GM23338 (cell line): Measurements from ENCODE around the gene GRIN2A. TPM values are rescaled to one million over a fixed set of nuclear protein-coding genes. Genes with fewer than 3 reads are reported as not detected.

Experiments
- ATAC-seq: fragments of 200-7000 bp; cut with Tn5 transposase; 3 replicates; pipeline ENCODE4 v1.9.1; 2020
- DNase-seq: peaks from one replicate; pipeline ENCODE4 v3.0.0-alpha.2; 2015; ENCODE audit warnings: low spot score
- H2AFZ ChIP-seq: fragments of 200-600 bp; sonication (generic); 2 replicates; pipeline ENCODE4 v1.8.0; 2016; ENCODE audit warnings: antibody characterized with exemption, mild to moderate bottlenecking, moderate library complexity
- H3F3A ChIP-seq: fragments of 200-600 bp; sonication (generic); replicated peaks from 2 replicates; pipeline ENCODE4 v1.8.0; 2017; ENCODE audit warnings: antibody characterized with exemption, mixed run types, low read depth
- H3K27ac ChIP-seq: fragments of 200-600 bp; sonication (generic); 2 replicates; pipeline ENCODE4 v1.6.1; 2016; ENCODE audit warnings: low read depth
- H3K27me3 ChIP-seq: fragments of 200-600 bp; sonication (generic); 2 replicates; pipeline ENCODE4 v1.8.0; 2016; ENCODE audit warnings: mild to moderate bottlenecking, mixed run types, moderate library complexity; ENCODE audit not compliant: insufficient read depth
- H3K36me3 ChIP-seq: fragments of 200-600 bp; sonication (generic); 2 replicates; pipeline ENCODE4 v1.8.0; 2016; ENCODE audit warnings: mild to moderate bottlenecking; ENCODE audit not compliant: insufficient read depth
- H3K4me1 ChIP-seq: fragments of 200-600 bp; sonication (generic); 2 replicates; pipeline ENCODE4 v1.8.0; 2016; ENCODE audit warnings: mild to moderate bottlenecking, moderate library complexity; ENCODE audit not compliant: insufficient read depth
- H3K4me2 ChIP-seq: fragments of 200-600 bp; sonication (generic); 2 replicates; pipeline ENCODE4 v1.7.1; 2017; ENCODE audit warnings: mixed run types
- H3K4me3 ChIP-seq: fragments of 200-600 bp; sonication (generic); 2 replicates; pipeline ENCODE4 v1.6.1; 2016; ENCODE audit warnings: mixed run types
- H3K79me2 ChIP-seq: fragments of 200-600 bp; sonication (generic); replicated peaks from 2 replicates; pipeline ENCODE4 v1.8.0; 2017; ENCODE audit warnings: mild to moderate bottlenecking; ENCODE audit not compliant: insufficient read depth
- H3K9me2 ChIP-seq: fragments of 200-600 bp; sonication (generic); 2 replicates; pipeline ENCODE4 v1.8.0; 2017; ENCODE audit not compliant: insufficient read depth
- H4K20me1 ChIP-seq: fragments of 200-600 bp; sonication (generic); replicated peaks from 2 replicates; pipeline ENCODE4 v1.8.0; 2017; ENCODE audit warnings: mild to moderate bottlenecking; ENCODE audit not compliant: insufficient read depth
- H3K27ac Mint-ChIP-seq: 2 replicates; pipeline ENCODE4 v1.8.0; 2020; ENCODE audit warnings: inconsistent platforms, mild to moderate bottlenecking, moderate library complexity, mixed read lengths
- H3K27me3 Mint-ChIP-seq: 3 replicates; pipeline ENCODE4 v1.8.0; 2022; ENCODE audit warnings: low read depth, mild to moderate bottlenecking, moderate library complexity, mixed read lengths, inconsistent platforms; ENCODE audit not compliant: insufficient read depth, poor library complexity
- H3K36me3 Mint-ChIP-seq: 3 replicates; pipeline ENCODE4 v1.8.0; 2021; ENCODE audit warnings: low read depth, mild to moderate bottlenecking, inconsistent platforms, moderate library complexity, mixed read lengths
- H3K4me1 Mint-ChIP-seq: 3 replicates; pipeline ENCODE4 v1.8.0; 2020; ENCODE audit warnings: mild to moderate bottlenecking, inconsistent platforms, mixed read lengths
- H3K4me3 Mint-ChIP-seq: 3 replicates; pipeline ENCODE4 v1.8.0; 2021; ENCODE audit warnings: moderate library complexity, mild to moderate bottlenecking, inconsistent platforms, mixed read lengths
- H3K9me3 Mint-ChIP-seq: 3 replicates; pipeline ENCODE4 v1.8.0; 2020; ENCODE audit warnings: moderate library complexity, mild to moderate bottlenecking, inconsistent platforms, mixed read lengths
- CREB1 ChIP-seq: fragments of 250-450 bp; sonication (Bioruptor Pico); IDR thresholded peaks from 2 replicates; pipeline ENCODE4 v1.5.0; 2020; ENCODE audit warnings: low read depth, mild to moderate bottlenecking, moderate library complexity
- CTCF ChIP-seq, 2 experiments: fragments of 200-600 bp in 1 of 2; sonication (generic) in 1 of 2; conservative IDR thresholded peaks; 2 replicates each; pipeline versions ENCODE4 v1.5.1 to v1.6.1; 2016 to 2017; ENCODE audit warnings: antibody characterized with exemption in 2 of 2, low read depth in 2 of 2, mild to moderate bottlenecking in 2 of 2, moderate library complexity in 1 of 2
- ETS1 ChIP-seq: IDR thresholded peaks from 2 replicates; pipeline ENCODE4 v1.6.1; 2016; ENCODE audit warnings: antibody characterized with exemption
- EZH2 ChIP-seq: fragments of 200-600 bp; sonication (generic); IDR thresholded peaks from one replicate; pipeline ENCODE4 v1.8.0; 2017; ENCODE audit warnings: antibody characterized with exemption, mild to moderate bottlenecking, low read depth; ENCODE audit not compliant: unreplicated experiment
- EZH2phosphoT487 ChIP-seq: fragments of 200-600 bp; sonication (generic); IDR thresholded peaks from one replicate; pipeline ENCODE4 v1.8.1; 2018; ENCODE audit warnings: antibody characterized with exemption; ENCODE audit not compliant: unreplicated experiment
- JUNB ChIP-seq: IDR thresholded peaks from one replicate; pipeline ENCODE4 v1.6.1; 2016; ENCODE audit warnings: antibody characterized with exemption; ENCODE audit not compliant: unreplicated experiment
- NANOG ChIP-seq: IDR thresholded peaks from 2 replicates; pipeline ENCODE4 v1.6.1; 2016; ENCODE audit warnings: antibody characterized with exemption, borderline replicate concordance
- POLR2AphosphoS5 ChIP-seq: IDR thresholded peaks from 2 replicates; pipeline ENCODE4 v1.6.1; 2016; ENCODE audit warnings: antibody characterized with exemption, low read depth
- REST ChIP-seq: IDR thresholded peaks from one replicate; pipeline ENCODE4 v1.6.1; 2018; ENCODE audit warnings: antibody characterized with exemption; ENCODE audit not compliant: unreplicated experiment
- ZNF114 ChIP-seq: fragments of 250-450 bp; sonication (Bioruptor Pico); IDR thresholded peaks from 2 replicates; pipeline ENCODE4 v1.5.0; 2020; ENCODE audit warnings: mild to moderate bottlenecking, moderate library complexity
- ZNF331 ChIP-seq: fragments of 250-450 bp; sonication (Bioruptor Pico); IDR thresholded peaks from 2 replicates; pipeline ENCODE4 v1.5.0; 2020; ENCODE audit warnings: low read depth, mild to moderate bottlenecking, moderate library complexity
- polyA plus RNA-seq: library from polyadenylated mRNA; unstranded; fragments of >200 nt; fragmentation: Nextera tagmentation; extraction: Ambion mirVana; gene quantifications from 2 replicates; pipeline ENCODE4 v1.2.1, GENCODE V29; 2016
- total RNA-seq: library from RNA; depleted of rRNA; stranded (reverse); fragments of >200 nt; shearing (Covaris generic); gene quantifications from 2 replicates; pipeline ENCODE4 v1.2.3, GENCODE V29; 2014

GRIN2A gene
- total and polyA plus RNA-seq, 2 experiments from 2014 or later: 0.89 to 5.1 TPM

- Histone ChIP-seq H2AFZ (no peak overlapping the region), H3K36me3 (no peaks in the 10 kb centered on the region), H3K27ac (no peak overlapping the region), H3K4me1 (peaks cover 71% of the 10 kb centered on the region), H4K20me1 (no peaks in the 10 kb centered on the region), H3K79me2 (no peaks in the 10 kb centered on the region), H3K27me3 (no peaks in the 10 kb centered on the region), H3K4me3 (no peak overlapping the region), H3K4me2 (no peak overlapping the region), H3F3A (no peaks in the 10 kb centered on the region), H3K9me2 (no peaks in the 10 kb centered on the region)
- Mint-ChIP-seq H3K27ac (no peak overlapping the region), H3K27me3 (peaks cover 20% of the 10 kb centered on the region), H3K9me3 (no peaks in the 10 kb centered on the region), H3K36me3 (no peaks in the 10 kb centered on the region; the same call in 2 of the 3 replicates), H3K4me3 (no peak overlapping the region), H3K4me1 (peaks cover 87% of the 10 kb centered on the region)
- TF ChIP-seq ZNF114 (CRISPR knock-in tag) (no peak), NANOG (no peak), CREB1 (no peak), CTCF (conservative IDR thresholded peaks at IDR 0.05; ENCODE audit: low read depth in 2 of 2) (no peak)
- no peak for ATAC-seq
- no peak for DNase-seq
Measured at GRCh38 chr16:9818702-9819101, 363.5 kb downstream of the GRIN2A start.

- no peak overlapping the region for H3K27ac ChIP-seq
- ATAC-seq (no peak), DNase-seq (no peak)
- Mint-ChIP-seq H3K4me1 (peaks cover 85% of the 10 kb centered on the region), H3K36me3 (no peaks in the 10 kb centered on the region; the same call in 2 of the 3 replicates), H3K4me3 (no peak overlapping the region), H3K27ac (peak overlapping the region; percentile 69), H3K27me3 (peaks cover 11% of the 10 kb centered on the region), H3K9me3 (no peaks in the 10 kb centered on the region)
- peaks cover 72% of the 10 kb centered on the region for H3K4me1 ChIP-seq
- H3F3A ChIP-seq: no peaks in the 10 kb centered on the region
- no peak overlapping the region for H3K4me2 ChIP-seq
- H3K4me3 ChIP-seq: no peak overlapping the region
- no peaks in the 10 kb centered on the region for H3K36me3 ChIP-seq
- no peaks in the 10 kb centered on the region for H4K20me1 ChIP-seq
- H3K9me2 ChIP-seq: no peaks in the 10 kb centered on the region
- no peaks in the 10 kb centered on the region for H3K27me3 ChIP-seq
- no peaks in the 10 kb centered on the region for H3K79me2 ChIP-seq
- H2AFZ ChIP-seq: no peak overlapping the region
- TF ChIP-seq EZH2: no peak
- TF ChIP-seq JUNB: no peak
- TF ChIP-seq REST: no peak
- no peak for TF ChIP-seq ETS1
- TF ChIP-seq ZNF331 (CRISPR knock-in tag): no peak
- TF ChIP-seq POLR2AphosphoS5: no peak
- TF ChIP-seq NANOG: no peak
- no peak for TF ChIP-seq EZH2phosphoT487
- no peak for TF ChIP-seq CREB1
- no peak for TF ChIP-seq CTCF (conservative IDR thresholded peaks at IDR 0.05; ENCODE audit: low read depth in 2 of 2)
- no peak for TF ChIP-seq ZNF114 (CRISPR knock-in tag)
Measured at GRCh38 chr16:9817586-9817985, 364.6 kb downstream of the GRIN2A start.
